ENCODE data around the gene ARG2. TPM values are rescaled to one million over a fixed set of nuclear protein-coding genes. Genes with fewer than 3 reads are reported as not detected.
A peak's percentile ranks its signal among the peaks of the same experiment; 100 is the strongest.

ARG2 gene
- total and polyA plus RNA-seq, 3 donors from 2014 or later = 3.8 to 5.3 (median 5.1) TPM

- WGBS, 2 donors = 70 to 80% methylated on average over 10 of the region's 10 CpGs
- intact Hi-C loops (cut with DNase I; ENCODE audit: low total_unique reads) = no loop called here
- Histone ChIP-seq H3K27ac (no peak overlapping the region), H3K27me3 (no peaks in the 10 kb centered on the region), H3K4me1 (no peaks in the 10 kb centered on the region), H3K36me3 (ENCODE audit: low read depth, missing control alignments) (no peaks in the 10 kb centered on the region), H3K9me3 (no peaks in the 10 kb centered on the region), H3K4me3 (no peak overlapping the region)
- DNase-seq = no peak
- TF ChIP-seq POLR2A (IDR thresholded peaks at IDR 0.05) = no peak
- TF ChIP-seq, protein P1, sequence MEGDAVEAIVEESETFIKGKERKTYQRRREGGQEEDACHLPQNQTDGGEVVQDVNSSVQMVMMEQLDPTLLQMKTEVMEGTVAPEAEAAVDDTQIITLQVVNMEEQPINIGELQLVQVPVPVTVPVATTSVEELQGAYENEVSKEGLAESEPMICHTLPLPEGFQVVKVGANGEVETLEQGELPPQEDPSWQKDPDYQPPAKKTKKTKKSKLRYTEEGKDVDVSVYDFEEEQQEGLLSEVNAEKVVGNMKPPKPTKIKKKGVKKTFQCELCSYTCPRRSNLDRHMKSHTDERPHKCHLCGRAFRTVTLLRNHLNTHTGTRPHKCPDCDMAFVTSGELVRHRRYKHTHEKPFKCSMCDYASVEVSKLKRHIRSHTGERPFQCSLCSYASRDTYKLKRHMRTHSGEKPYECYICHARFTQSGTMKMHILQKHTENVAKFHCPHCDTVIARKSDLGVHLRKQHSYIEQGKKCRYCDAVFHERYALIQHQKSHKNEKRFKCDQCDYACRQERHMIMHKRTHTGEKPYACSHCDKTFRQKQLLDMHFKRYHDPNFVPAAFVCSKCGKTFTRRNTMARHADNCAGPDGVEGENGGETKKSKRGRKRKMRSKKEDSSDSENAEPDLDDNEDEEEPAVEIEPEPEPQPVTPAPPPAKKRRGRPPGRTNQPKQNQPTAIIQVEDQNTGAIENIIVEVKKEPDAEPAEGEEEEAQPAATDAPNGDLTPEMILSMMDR (IDR thresholded peaks at IDR 0.05) = no peak
Measured at GRCh38 chr14:67609642-67610310, 9.9 kb upstream of the ARG2 start.

DNA sequence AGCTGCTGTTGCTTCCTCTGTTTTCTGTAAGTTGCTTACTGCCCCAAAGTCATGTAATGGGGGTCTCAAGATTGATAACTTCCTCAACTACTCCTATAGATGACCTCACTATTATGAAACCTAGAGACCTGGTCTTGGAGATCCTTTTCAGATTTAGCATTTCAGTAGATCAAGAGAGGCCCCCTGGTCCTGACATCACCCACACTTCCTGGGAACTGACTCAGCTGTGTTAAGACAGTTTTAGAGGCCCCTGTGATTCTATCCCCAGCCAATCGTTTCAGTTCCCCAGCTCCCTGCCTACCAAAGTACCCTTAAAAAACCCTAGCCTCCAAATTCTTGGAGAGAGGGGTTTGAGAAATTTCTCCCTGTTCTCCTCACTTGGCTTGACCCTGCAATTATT lies 9.2 kb upstream of the ARG2 start:
- Histone ChIP-seq H3K4me3 (no peak overlapping the region), H3K27ac (no peak overlapping the region), H3K9me3 (no peaks in the 10 kb centered on the region), H3K4me1 (no peaks in the 10 kb centered on the region), H3K27me3 (no peaks in the 10 kb centered on the region), H3K36me3 (ENCODE audit: low read depth, missing control alignments) (no peaks in the 10 kb centered on the region)
- intact Hi-C loops (cut with DNase I; ENCODE audit: low total_unique reads) = no loop called here
- TF ChIP-seq POLR2A (IDR thresholded peaks at IDR 0.05) = no peak
- no peak for DNase-seq
- 86 to 87% methylated on average over 1 of the region's 1 CpG for WGBS, 2 donors

GRCh38 chr14:67618617-67619063 lies 1.1 kb upstream of the ARG2 start:
- intact Hi-C loops (cut with DNase I; ENCODE audit: low total_unique reads) = no loop called here
- Histone ChIP-seq H3K4me3 (no peak overlapping the region), H3K9me3 (no peaks in the 10 kb centered on the region), H3K4me1 (peaks cover 8% of the 10 kb centered on the region), H3K27me3 (no peaks in the 10 kb centered on the region), H3K36me3 (ENCODE audit: low read depth, missing control alignments) (no peaks in the 10 kb centered on the region), H3K27ac (no peak overlapping the region)
- no peak for TF ChIP-seq POLR2A (IDR thresholded peaks at IDR 0.05)
- TF ChIP-seq, protein P1 (IDR thresholded peaks at IDR 0.05) = peak; percentile 64 to 74 (median 66)
- DNase-seq = no peak

DNA sequence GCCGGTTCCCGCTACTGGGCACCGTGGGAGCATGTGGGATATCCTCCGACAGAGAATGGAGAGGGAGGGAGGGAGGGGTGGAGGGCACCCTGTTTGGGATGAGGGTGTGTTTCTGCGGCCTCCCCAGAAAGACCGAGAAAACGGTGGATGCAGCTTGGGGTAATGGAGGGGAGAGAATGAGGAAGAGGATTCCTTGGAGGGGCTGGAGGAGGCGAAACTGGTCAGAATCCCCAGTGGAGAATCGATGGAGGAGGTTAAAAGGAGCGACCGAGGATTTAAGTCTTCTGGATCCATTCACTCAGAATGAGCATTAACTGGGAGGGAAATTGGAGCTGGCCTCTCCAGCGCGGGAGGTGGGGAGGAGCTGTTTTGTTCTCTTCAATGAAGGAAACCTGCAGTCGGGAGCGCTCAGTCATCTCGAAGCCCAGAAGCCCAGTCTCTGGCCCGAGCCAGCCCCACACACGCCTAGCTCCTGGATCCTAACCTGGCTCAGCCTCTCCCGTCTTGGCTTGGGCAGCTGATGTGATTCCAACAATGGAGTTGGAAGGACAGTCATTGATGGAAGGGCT lies 581 bp downstream of the ARG2 start:
- peak; percentile 40 for DNase-seq
- peak overlapping the region; percentile 51 to 76 for H3K4me3 ChIP-seq
- no peaks in the 10 kb centered on the region for H3K36me3 ChIP-seq (ENCODE audit: low read depth, missing control alignments)
- H3K4me1 ChIP-seq = peaks cover 8% of the 10 kb centered on the region
- intact Hi-C loops (cut with DNase I; ENCODE audit: low total_unique reads) = no loop called here
- H3K27ac ChIP-seq = peak overlapping the region; percentile 31 to 66
- no peaks in the 10 kb centered on the region for H3K9me3 ChIP-seq
- TF ChIP-seq POLR2A (IDR thresholded peaks at IDR 0.05) = no peak
- TF ChIP-seq, protein P1 (IDR thresholded peaks at IDR 0.05) = no peak
- H3K27me3 ChIP-seq = no peaks in the 10 kb centered on the region
- WGBS, 2 donors = 3 to 6% methylated on average over 19 of the region's 19 CpGs

DNA sequence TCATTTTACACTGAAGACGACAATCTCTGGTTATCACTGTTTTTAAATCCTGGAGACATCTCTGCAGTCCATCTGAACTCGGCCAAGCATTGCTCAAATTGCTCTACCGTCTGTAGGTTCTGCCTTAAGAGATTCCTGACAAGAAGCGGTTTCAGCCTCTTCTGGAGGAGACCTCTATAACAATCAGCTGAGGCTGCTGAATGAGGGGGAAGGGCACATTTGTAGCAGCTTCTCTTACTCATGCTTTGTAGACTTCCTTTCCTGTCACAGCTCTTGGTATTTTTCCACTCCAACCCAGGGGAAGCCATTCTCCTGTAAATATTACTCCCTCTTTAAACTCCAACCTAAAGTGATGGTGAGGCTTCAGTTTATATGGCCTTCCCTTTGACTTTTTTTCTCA lies 3.0 kb downstream of the ARG2 start:
- Histone ChIP-seq H3K4me1 (peaks cover 8% of the 10 kb centered on the region), H3K36me3 (ENCODE audit: low read depth, missing control alignments) (no peaks in the 10 kb centered on the region), H3K27me3 (no peaks in the 10 kb centered on the region), H3K9me3 (no peaks in the 10 kb centered on the region), H3K27ac (no peak overlapping the region), H3K4me3 (no peak overlapping the region)
- peak; percentile 33 for DNase-seq
- intact Hi-C loops (cut with DNase I; ENCODE audit: low total_unique reads) = no loop called here
- TF ChIP-seq POLR2A (IDR thresholded peaks at IDR 0.05) = no peak
- TF ChIP-seq, protein P1 (IDR thresholded peaks at IDR 0.05) = no peak
- WGBS, 2 donors = 47 to 55% methylated on average over 4 of the region's 4 CpGs
